ENCODE data around the gene GTF2A2. TPM values are rescaled to one million over a fixed set of nuclear protein-coding genes. Genes with fewer than 3 reads are reported as not detected.
A peak's percentile ranks its signal among the peaks of the same experiment; 100 is the strongest.

The GTF2A2 gene
- total RNA-seq, 3 donors from 2014 or later, result 87.8 to 145 (median 99.6) TPM

DNA sequence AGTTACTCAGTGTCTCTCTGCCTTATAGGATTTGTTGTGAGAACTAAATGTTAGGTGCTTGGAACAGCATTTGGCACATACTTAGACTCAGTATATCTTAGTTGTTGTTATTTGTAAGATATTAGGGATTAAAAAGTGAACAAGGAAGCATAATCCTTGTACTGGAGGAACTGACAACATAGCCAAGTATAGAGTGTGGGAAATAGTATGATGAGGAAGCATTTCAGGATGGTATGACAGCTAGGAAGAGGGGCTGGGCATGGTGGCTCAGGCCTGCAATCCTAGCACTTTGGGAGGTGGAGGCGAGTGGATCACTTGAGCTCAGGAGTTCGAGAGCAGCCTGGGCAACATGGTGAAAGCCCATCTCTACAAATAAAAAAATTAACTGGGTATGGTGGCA, 62.3 kb downstream of the GTF2A2 start:
- no peaks in the 10 kb centered on the region for H3K36me3 ChIP-seq (ENCODE audit: low read depth)
- intact Hi-C loops (cut with DNase I, micrococcal nuclease), result no loop called here
- no peaks in the 10 kb centered on the region for H3K9me3 ChIP-seq
- ATAC-seq (no peak), DNase-seq (no peak)
- peaks cover 50% of the 10 kb centered on the region for H3K4me1 ChIP-seq (ENCODE audit: low read depth)
- TF ChIP-seq, protein P1, sequence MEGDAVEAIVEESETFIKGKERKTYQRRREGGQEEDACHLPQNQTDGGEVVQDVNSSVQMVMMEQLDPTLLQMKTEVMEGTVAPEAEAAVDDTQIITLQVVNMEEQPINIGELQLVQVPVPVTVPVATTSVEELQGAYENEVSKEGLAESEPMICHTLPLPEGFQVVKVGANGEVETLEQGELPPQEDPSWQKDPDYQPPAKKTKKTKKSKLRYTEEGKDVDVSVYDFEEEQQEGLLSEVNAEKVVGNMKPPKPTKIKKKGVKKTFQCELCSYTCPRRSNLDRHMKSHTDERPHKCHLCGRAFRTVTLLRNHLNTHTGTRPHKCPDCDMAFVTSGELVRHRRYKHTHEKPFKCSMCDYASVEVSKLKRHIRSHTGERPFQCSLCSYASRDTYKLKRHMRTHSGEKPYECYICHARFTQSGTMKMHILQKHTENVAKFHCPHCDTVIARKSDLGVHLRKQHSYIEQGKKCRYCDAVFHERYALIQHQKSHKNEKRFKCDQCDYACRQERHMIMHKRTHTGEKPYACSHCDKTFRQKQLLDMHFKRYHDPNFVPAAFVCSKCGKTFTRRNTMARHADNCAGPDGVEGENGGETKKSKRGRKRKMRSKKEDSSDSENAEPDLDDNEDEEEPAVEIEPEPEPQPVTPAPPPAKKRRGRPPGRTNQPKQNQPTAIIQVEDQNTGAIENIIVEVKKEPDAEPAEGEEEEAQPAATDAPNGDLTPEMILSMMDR (IDR thresholded peaks at IDR 0.05), result no peak
- H3K4me3 ChIP-seq, result no peak overlapping the region

DNA sequence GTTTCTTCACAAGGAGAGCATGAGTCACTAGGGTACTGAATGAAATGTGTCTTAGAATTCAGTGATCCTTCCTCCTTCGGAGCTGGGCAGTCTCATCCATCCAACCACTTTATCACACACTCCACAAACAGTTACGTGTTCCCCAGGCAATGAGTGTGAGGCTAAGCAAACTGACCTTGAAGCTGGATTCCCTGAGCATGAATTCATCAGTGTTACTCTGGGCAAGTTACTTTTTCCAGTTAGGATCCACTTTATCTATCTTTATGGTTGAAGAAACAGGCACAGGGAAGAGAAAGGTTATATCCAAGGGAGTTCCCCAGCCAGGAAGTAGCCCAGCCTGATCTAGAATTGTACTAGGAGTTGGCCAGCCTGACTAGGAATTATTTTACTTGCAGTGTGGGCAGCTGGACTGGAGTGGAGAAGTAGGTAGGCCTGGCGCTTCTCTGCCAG, 62.8 kb downstream of the GTF2A2 start:
- Histone ChIP-seq H3K9me3 (no peaks in the 10 kb centered on the region), H3K36me3 (ENCODE audit: low read depth) (no peaks in the 10 kb centered on the region), H3K4me1 (ENCODE audit: low read depth) (peaks cover 50% of the 10 kb centered on the region), H3K4me3 (no peak overlapping the region)
- ATAC-seq, result peak; percentile 78
- TF ChIP-seq, protein P1 (IDR thresholded peaks at IDR 0.05), result no peak
- intact Hi-C loops (cut with DNase I, micrococcal nuclease), result no loop called here
- DNase-seq, result peak in 1 of 3 donors; percentile 66

DNA sequence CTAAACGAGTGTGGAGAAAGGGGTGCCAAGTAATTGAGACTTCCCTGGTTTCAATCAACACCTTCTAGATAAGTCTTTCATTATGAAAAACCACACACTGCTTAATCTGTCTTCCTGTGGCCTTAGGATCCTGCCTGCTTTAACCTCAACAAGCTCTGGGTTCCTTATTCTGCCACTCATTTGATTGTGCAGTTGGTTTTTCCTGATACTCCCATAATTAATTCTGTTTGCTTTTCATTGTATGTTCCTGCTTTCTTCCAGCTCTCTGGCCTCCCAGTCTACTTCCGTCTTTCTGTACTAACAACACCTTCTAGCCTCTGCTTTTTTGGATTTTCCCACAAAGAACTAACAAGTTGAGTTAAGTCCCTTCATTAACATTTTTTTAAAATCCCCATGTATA, 66.0 kb downstream of the GTF2A2 start:
- intact Hi-C loops (cut with DNase I, micrococcal nuclease), result no loop called here
- DNase-seq, result no peak
- Histone ChIP-seq H3K4me3 (no peak overlapping the region), H3K9me3 (no peaks in the 10 kb centered on the region), H3K4me1 (ENCODE audit: low read depth) (peaks cover 39% of the 10 kb centered on the region), H3K36me3 (ENCODE audit: low read depth) (no peaks in the 10 kb centered on the region)
- TF ChIP-seq, protein P1 (IDR thresholded peaks at IDR 0.05), result no peak
- peak; percentile 28 for ATAC-seq

DNA sequence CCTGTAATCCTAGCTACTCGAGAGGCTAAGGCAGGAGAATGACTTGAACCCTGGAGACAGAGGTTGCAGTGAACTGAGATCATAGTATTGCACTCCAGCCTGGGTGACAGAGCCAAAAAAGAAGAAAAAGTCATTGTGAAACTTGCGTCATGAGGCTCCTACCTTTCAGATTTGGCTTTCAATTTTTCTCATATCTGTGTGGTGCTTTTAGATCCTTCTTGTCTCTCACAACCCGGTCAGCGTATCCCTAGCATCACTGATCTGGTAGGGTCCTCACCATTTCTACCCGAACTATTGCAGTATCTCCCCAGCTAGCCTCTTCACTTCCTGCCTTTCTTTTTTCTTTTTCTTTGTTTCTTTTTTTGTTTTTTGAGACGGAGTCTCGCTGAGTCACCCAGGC, 67.3 kb downstream of the GTF2A2 start:
- H3K36me3 ChIP-seq (ENCODE audit: low read depth), result no peaks in the 10 kb centered on the region
- DNase-seq (no peak), ATAC-seq (no peak)
- TF ChIP-seq, protein P1 (IDR thresholded peaks at IDR 0.05), result no peak
- H3K9me3 ChIP-seq, result no peaks in the 10 kb centered on the region
- H3K4me1 ChIP-seq (ENCODE audit: low read depth), result peaks cover 27% of the 10 kb centered on the region
- intact Hi-C loops (cut with DNase I, micrococcal nuclease), result no loop called here
- no peak overlapping the region for H3K4me3 ChIP-seq

Other genes starting within 250 kb of the GTF2A2 start
- 10 to 100 TPM in 1 of 3 donors, 1 to 10 TPM in 2; 4.1 to 10.3 (median 9.7) TPM for gene FAM81A, start 219.3 kb downstream of the GTF2A2 start, total RNA-seq
- 100 to 1,000 TPM; 239 to 506 (median 426) TPM for gene GCNT3, start 45.7 kb downstream of the GTF2A2 start, total RNA-seq
- 10 to 100 TPM; 59.8 to 98.4 (median 69.9) TPM for gene BNIP2, start 31.8 kb upstream of the GTF2A2 start, total RNA-seq

Data from mucosa of descending colon (tissue), 3 donors.